Hematopoietic multipotent progenitor cell treated with erythropoietin and hydrocortisone succinate and interleukin-3 and kit ligand, for 8 days (in vitro differentiated cells): ENCODE results near the gene BCL2L15.

ENCODE experiments used
- DNase-seq: peaks from one replicate; pipeline ENCODE4 v3.0.0-alpha.2; 2015

Gene BCL2L15

GRCh38 chr1:113887402-113888175 is at the start of gene BCL2L15:
Gene BCL2L15 (minus strand): TSS chr1:113887581. CDS start chr1:113887375, 206 bp downstream.
- DNase-seq = peak; percentile 66

DNA sequence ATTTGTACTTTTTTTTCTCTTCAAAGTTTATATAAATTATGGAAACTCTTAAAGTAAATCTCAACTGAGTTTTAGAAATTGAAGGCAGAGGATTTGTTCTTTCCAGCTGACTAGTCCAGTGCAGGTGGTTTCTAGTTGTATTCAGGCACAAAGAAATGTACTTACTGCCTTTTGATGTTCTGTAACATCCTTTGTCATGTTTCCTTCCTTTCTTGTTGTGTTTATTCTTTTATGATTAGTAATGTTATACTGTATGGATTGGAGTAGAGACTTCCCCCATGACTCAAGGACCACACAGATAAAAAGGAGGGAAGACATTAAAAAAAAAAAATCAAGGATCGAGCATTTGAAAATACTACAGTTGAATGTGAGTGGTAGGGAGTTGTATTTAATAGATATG is 49.8 kb upstream of the BCL2L15 start:
- no peak for DNase-seq

DNA sequence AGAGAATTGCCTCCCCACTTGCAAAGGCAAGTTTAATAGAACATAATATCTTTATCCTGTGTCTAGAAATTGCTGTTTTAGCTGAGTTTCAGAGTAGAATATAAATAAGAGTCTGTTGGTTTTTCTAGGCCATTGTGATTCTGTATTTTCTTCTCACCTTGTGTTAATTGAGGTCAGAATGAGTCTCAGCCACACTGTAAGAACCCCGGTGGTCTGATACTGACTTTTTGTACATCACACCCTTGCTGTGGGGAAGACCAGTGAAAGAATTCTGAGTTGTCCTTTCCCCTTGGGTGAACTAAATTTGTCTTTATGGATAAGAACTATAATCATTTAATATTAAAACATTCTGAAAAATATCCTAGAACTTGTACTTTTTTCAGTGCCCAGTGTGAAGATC is 48.6 kb upstream of the BCL2L15 start:
- no peak for DNase-seq

GRCh38 chr1:113935176-113935575 is 47.8 kb upstream of the BCL2L15 start:
- DNase-seq = no peak

DNA sequence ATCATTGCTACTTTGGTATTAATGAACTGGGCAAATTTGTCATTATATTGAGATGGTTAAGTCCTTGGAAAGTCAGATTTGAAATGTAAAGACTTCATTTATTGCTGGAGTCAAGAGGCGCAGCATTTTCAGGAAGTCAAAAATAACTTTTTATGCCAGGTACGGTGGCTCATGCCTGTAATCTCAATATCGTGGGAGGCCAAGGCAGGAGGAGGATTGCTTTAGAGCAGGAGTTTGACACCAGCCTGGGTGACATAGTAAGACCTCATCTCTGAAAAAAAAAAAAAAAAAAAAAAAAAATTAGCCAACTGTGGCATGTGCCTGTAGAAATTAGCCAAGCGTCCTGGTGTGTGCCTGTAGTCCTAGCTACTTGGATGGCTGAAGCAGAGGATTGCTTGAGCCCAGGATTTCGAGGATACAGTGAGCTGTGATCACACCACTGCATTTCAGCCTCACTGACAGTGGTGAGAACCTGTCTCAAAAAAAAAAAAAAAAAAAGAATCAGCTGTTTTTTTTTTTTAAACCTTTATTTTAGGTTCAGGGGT is 47.2 kb upstream of the BCL2L15 start:
- no peak for DNase-seq

- no peak for DNase-seq
Observed at GRCh38 chr1:113934006-113934405, 46.6 kb upstream of the BCL2L15 start.

DNA sequence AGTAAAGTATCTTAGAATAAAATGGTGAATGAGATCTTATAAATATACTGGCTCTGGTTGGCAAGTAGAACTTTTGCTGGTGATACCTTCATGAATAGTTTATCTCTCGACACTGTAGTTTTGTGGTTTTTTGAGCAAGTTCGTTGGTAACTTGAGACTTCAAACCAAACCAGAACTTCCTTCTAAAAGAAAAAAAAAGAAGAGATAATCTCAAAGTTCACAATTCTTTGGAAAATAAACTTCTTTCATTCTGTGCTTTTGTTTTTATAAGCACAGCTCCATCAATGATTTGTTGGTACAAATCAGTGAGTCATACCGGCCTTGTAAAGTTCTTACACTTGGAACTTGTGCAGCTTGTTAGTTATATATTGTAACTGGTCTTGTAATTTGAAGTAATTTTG is 44.1 kb upstream of the BCL2L15 start:
- DNase-seq = peak; percentile 91

- DNase-seq = peak; percentile 60
Observed at GRCh38 chr1:113930499-113931161, 43.2 kb upstream of the BCL2L15 start.

- peak; percentile 70 for DNase-seq
Observed at GRCh38 chr1:113929750-113930498, 42.5 kb upstream of the BCL2L15 start.

DNA sequence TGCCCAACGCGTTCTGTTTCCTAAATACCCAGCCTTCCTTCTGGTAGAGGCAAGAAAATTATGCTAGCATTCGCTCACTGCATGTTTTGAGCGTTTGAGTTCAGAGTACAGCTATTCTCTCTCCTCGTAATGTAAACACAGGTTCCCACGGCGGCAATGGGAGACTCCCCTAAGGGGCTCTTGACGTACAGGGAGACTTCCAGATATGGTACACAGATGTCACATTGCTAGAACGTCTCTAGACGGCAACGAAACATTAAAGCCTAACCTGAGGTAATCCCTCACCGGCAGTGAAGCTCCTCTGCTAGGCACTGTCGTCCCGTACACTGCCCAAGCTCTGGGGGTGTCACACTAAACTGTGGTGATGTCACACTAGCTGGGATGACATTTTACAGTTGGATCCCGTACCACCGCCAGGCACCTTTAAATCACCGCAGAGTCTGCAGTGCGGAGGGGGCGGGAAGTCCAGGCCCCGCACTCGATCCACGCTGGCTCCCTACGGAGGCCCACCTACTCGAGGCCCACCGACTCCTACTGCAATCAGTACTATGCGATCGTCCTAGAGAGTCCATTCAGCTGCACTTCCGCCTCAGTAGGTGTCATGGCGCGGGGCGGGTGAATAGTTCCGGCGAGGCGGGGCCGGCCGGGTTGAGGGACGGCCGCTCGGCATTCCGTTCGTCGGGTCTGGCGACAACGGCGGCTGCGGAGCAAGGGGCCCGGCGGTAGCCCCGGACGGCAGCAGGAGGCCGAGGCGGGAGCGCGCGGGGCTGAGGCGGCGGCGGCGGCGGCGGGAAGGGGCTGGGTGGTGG is 41.8 kb upstream of the BCL2L15 start, which contains the start of gene HIPK1:
HIPK1 (plus strand) TSS at position 384 of the 809 bp plus-strand sequence.
- peak; percentile 91 for DNase-seq

- DNase-seq = peak; percentile 46
Observed at GRCh38 chr1:113928187-113928930, 41.0 kb upstream of the BCL2L15 start.

GRCh38 chr1:113924473-113924872 is 37.1 kb upstream of the BCL2L15 start:
- no peak for DNase-seq

DNA sequence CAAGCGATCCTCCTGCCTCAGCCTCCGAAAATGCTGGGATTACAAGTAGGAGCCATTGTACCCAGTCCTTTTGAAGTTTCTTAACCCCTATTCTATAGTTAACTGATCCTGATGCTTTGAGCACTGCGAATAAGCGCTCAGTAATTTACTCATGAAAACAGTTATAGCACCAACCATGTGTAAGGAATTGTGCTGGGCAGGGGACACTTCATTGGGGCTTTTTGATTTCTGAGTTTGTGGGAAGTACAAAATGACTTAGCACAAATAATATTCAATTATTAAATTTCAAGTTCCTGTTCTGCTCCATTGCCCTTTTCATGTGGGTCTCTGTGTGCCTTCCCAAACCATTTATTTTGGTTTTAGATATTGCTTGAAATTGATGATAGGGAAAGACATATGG is 35.6 kb upstream of the BCL2L15 start:
- DNase-seq = no peak

GRCh38 chr1:113918243-113918642 is 30.9 kb upstream of the BCL2L15 start:
- DNase-seq = no peak

GRCh38 chr1:113917400-113918082 is 30.2 kb upstream of the BCL2L15 start:
- DNase-seq = no peak

GRCh38 chr1:113916974-113917373 is 29.6 kb upstream of the BCL2L15 start:
- no peak for DNase-seq

DNA sequence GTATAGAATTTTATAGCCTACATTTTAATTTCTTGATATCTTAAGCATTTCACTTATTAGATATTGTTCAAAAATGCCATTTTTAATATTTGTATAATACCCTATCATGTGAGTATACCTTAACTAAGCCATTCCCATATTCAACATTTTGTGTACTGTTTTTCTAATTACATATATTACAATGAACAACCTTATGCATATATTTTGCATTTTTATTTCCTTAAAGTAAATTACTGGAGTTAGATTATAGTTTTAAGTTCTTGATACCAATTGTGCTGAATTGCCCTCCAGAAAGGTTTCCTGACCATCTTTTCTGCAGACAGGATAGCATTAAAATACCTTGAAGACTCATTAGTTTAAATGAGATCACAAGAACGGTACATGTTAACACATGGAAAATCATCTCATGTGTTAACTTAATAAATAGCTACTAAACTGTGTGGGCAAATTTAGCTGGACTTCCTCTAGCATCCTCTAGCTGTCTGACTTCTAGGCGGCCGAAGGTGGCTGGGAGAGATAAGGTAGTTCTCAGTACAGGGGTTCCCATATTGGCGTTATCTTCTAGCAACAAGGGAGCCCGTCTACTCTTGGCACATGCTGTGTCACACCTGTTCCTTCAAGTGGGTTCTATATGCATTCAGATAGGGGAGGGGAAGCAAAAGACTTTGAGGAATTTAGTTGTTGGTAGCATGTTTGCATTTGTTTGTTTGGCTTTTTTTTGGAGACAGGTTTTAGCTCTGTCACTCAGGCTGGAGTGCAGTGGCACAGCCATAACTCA is 26.7 kb upstream of the BCL2L15 start:
- peak; percentile 100 for DNase-seq

- no peak for DNase-seq
Observed at GRCh38 chr1:113913312-113913668, 25.9 kb upstream of the BCL2L15 start.

DNA sequence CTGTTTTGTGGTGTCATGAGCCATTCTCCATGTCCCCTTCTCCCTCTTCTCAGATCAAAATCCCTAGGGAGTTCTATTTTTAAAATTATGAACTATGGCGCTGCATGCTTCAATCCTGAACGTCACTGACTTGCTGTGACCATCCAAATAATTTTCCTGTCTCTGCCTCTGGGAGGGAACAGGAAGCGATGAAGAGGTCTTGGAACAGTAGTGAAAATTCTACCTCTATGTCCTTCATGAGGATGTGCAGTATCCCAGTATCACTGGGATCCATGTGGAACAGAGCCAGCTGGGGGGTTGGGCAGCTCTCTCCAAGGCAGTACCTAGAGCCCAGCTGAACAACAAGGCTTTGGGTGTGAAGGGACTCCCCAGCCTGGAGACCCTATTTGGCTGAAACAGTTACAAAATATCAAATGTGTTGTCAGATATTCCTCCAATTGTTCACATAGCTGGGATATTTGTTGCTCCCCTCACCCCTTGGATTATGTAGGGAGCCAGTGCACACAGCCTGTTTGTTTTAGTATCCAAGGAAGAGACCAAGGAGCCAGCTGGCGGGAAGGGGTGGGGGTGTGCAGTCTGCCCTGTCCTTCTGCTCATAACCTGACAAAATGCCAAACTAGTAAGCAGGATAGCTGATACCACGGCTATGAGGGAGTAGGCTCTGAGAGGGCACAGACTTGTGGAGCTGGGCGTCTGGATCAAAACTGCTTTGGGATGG is 25.4 kb upstream of the BCL2L15 start:
- DNase-seq = peak; percentile 86

- no peak for DNase-seq
Observed at GRCh38 chr1:113905435-113905861, 18.1 kb upstream of the BCL2L15 start.
